GM12865 (cell line): ENCODE data around the gene STK24.

Experiments used
- DNase-seq: peaks from one replicate; pipeline ENCODE4 v3.0.0; 2010; ENCODE audit warnings: low read depth
- H3K4me3 ChIP-seq: 2 replicates; pipeline ENCODE4 v1.5.1; 2011; ENCODE audit warnings: mild to moderate bottlenecking, low read depth, low read length, control low read depth
- TF ChIP-seq, protein P1 (sequence below): IDR thresholded peaks from 2 replicates; pipeline ENCODE4 v1.5.1; 2011; ENCODE audit warnings: low read length, control low read depth, low read depth, inconsistent platforms; ENCODE audit not compliant: insufficient read depth; ENCODE audit errors: missing control alignments

Gene STK24

DNA sequence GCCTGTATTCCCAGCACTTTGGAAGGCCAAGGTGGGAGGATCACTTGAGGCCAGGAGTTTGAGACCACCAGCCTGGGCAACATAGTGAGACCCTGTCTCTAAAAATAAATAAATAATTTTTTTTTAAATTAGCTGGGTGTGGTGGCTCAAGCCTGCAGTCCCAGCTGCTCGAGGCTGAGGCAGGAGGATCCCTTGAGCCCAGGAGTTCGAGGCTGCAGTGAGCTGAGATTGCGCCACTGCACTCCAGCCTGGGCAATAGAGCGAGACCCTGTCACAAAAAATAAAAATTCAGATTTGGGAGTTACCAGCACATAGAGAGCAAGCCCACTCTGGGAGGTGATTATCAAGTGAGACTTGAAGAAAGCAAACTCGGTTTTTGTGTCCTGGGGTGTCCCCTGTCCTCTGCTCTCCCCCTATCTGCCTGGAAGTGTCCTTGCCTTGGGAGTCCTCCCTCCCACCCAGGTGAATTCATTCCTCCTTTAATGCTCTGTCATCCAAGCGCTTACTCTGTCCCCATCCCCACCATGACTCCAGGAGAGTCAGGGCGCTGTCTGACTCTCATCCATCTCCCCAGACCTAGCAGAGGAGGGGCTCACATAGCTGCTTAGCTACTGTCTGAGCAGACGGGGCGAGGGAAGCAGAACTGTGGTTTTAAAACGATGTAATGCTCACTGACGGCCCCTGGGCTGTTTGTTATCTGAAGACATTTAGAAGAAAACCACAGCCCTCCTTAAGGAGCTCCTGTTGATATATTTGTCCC, 146.8 kb downstream of the STK24 start:
- H3K4me3 ChIP-seq: no peak overlapping the region
- DNase-seq: no peak
- TF ChIP-seq, protein P1, sequence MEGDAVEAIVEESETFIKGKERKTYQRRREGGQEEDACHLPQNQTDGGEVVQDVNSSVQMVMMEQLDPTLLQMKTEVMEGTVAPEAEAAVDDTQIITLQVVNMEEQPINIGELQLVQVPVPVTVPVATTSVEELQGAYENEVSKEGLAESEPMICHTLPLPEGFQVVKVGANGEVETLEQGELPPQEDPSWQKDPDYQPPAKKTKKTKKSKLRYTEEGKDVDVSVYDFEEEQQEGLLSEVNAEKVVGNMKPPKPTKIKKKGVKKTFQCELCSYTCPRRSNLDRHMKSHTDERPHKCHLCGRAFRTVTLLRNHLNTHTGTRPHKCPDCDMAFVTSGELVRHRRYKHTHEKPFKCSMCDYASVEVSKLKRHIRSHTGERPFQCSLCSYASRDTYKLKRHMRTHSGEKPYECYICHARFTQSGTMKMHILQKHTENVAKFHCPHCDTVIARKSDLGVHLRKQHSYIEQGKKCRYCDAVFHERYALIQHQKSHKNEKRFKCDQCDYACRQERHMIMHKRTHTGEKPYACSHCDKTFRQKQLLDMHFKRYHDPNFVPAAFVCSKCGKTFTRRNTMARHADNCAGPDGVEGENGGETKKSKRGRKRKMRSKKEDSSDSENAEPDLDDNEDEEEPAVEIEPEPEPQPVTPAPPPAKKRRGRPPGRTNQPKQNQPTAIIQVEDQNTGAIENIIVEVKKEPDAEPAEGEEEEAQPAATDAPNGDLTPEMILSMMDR: no peak

DNA sequence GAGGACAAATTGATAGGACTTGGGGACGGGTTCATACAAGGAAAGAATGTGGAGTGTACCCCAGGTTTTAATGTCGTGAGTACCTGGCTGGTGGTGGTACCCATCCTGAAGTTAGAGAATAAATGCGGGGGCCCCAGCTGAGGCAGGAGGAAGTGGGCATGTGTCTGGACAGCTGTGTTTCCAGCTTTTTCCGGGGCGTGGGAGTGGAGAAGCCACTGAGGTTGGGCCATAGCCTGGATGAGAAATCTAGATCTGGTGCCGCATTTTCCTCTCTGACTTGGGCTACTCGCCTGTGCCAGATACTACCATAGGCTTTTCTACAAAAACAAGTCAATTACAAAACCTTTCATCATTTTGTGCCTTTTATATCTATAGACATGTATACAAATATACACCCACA, 147.4 kb downstream of the STK24 start:
- H3K4me3 ChIP-seq: no peak overlapping the region
- TF ChIP-seq, protein P1: no peak
- DNase-seq: no peak

DNA sequence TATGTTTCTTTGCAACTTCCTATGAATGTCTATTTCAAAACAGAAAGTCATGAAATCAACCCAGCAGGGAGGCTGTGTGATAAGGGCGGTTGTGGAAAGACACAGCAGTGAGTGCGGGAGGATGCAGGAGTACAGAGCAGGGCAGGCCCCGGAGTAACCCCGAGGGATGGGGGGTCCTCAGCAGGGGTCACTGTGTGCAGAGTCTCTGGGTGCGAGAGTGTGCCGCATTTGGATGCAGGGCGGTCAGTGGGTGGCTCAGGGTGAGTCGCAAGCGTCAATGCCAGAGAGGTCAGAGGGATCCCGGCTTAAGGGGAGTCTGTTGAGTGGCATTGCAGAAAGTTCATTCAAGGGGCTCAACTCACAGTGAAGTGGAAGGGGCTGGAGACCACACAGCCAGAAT, 147.8 kb downstream of the STK24 start:
- TF ChIP-seq, protein P1: no peak
- no peak for DNase-seq

DNA sequence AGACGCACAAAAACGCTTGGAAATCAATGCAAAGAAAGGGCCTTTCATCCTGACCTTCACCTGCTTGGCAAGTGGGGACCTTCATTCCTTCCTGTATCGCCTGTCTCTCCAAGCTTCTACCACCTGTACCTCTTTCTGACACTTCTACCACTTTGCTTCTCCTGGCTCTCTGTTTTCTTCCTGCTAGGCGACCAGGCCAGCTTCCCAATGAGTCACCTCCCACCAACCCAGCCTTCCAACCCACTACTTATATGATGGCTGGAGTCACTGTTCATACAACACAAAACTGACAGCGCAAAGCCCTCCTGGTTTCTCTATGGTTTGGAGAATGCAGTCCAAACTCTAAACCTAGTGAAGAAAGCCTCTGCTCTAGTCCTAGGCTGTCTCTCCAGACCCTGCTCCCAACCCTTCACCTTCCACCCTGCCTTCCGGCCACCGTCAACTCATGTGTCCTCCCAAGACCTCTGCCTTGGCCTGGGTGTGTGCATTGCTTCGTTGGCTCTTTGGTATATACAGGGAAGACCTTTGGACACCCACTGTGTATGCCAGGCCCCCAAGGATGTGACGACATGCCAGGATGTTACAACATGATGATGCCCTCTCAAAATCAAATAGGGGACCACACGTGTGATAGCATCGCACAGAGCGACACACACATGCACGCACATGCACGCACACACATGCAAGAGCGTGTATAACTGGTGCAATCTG, 148.5 kb downstream of the STK24 start:
- TF ChIP-seq, protein P1: no peak
- DNase-seq: no peak
- H3K4me3 ChIP-seq: no peak overlapping the region

More for the DNA sequence above, 147.8 kb downstream of the STK24 start:
- H3K4me3 ChIP-seq: no peak overlapping the region

DNA sequence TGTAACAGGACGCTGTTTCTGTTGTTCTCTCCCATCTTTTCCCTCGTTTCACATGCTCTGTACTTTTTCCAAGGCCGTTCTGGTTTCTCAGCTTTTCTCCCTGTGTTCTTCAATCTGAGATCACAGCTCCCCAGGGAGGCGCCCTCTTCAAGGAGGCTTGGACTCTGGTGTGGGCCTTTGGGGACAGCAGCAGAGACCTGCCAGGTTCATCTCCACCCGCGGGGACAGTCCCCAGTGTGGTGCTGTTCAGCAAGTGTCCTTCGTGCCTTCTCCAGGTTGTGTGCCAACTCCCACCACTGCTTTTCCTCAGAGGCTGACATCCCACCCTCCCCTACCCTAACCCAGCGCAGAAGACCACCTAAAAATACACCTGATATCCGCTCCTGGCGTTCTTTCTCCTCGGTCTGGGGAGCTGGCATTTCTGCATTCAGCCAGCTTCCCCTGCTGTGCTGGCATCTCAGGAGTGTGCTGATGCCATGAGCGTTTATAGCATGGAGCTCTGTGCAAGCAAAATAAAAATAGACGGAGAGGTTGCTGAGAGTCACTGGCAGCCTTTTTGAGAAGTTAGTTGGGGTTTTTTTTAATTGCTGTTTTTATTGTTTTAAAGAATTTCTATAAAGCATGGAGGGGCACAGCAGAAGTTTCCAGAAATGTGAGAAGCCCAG, 149.4 kb downstream of the STK24 start:
- no peak overlapping the region for H3K4me3 ChIP-seq
- DNase-seq: no peak
- TF ChIP-seq, protein P1: no peak

DNA sequence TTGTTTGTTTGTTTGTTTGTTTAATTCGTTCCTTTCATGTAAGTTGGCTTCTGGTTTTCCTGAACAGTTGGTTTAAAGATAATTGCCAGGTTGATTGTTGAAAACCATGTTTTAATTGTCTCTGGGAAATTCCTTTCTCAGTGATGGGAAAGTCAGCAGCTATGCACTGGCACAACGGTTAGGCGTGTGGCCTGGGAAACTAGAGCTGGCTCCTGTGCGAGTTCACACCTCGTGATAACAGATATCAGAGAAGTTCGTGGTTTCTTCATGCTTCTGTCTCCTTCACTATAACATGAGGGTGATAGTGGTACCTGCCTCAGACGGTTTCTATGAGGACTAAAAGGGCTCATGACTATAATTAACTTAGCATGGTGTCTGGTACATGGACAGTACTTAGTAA, 153.5 kb downstream of the STK24 start:
- no peak overlapping the region for H3K4me3 ChIP-seq
- TF ChIP-seq, protein P1: no peak
- DNase-seq: no peak
